Kidney capillary endothelial cell (primary cell): ENCODE data around the gene PPP3R1.
A peak's percentile ranks its signal among the peaks of the same experiment; 100 is the strongest.
"Not testable (repeated sequence)": the region's sequence is repeated elsewhere in the genome, so short reads cannot be mapped to it uniquely, and the experiment has no call there.

Experiments used
- DNase-seq: peaks from one replicate; pipeline ENCODE4 v3.0.0-alpha.2; 2018; ENCODE audit warnings: low spot score

PPP3R1 gene

GRCh38 chr2:68188831-68189230, 63.5 kb downstream of the PPP3R1 start:
- no peak for DNase-seq

DNA sequence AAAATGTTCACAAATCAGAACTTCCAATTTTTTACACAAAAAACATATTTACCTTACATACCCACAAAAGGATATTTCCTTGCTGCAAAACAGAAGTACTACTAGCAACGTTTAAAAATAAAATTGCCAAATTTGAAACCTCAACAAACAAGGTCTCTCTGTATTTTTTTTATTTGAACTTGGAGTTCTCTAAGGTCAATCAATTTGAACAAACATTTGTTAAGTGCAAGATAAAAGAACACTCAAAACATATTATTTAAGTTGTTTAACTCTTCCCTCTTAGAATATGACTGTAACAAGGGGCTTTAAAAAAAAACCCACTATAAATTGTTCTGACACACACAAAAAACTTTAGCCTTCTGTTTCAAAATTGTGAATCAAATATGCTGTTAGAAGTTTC, 65.0 kb downstream of the PPP3R1 start:
- no peak for DNase-seq

DNA sequence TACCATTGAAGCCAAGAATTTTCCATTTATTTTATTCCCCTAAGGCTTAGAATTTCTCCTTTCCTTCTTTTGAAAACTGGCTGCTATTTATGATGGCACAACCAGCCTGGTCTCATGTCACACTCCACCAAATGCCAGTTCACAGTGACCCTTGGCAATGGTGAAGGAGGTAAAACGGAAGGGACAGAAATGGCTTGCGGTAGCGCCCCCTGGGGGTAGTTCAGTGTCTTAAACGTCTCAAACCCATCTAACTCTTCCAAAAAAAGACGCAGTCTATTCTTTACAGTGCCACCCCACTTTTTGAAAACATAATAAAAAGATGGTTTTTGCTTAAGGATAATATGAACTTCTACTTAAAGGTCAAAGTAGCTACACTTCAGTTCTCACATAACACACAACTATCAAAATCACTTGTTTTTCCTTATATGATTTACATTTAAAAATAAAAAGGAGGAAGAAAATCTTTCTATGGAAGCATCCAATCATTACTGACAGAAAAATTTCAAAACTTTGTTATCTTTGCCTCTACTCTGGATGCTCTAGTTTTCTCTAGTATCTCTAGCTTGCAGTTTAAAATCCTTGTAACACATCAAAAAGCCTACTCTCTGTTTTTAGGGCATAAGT, 66.7 kb downstream of the PPP3R1 start:
- peak; percentile 42 for DNase-seq

DNA sequence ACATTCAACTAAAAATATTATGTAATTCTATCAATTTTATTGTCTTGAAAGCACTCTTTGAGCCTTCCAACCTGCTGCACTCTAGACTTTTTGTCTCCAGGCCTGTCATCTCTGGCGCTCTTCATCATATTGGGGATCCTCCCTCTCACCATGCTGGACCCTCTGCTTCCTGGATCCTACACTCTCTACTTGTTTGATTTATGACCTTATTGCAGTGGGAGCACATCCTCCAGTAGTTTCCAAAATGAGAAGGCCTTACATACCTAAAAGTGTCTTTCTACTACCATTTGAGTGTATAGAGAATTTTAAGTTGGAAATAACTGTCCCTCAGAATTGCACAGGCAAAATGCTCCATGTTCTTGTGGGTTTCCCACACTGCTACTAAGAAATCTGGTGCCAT, 69.4 kb downstream of the PPP3R1 start:
- DNase-seq = no peak

GRCh38 chr2:68178954-68179627, 73.2 kb downstream of the PPP3R1 start:
- no peak for DNase-seq

GRCh38 chr2:68178432-68178831, 73.9 kb downstream of the PPP3R1 start:
- DNase-seq = no peak

DNA sequence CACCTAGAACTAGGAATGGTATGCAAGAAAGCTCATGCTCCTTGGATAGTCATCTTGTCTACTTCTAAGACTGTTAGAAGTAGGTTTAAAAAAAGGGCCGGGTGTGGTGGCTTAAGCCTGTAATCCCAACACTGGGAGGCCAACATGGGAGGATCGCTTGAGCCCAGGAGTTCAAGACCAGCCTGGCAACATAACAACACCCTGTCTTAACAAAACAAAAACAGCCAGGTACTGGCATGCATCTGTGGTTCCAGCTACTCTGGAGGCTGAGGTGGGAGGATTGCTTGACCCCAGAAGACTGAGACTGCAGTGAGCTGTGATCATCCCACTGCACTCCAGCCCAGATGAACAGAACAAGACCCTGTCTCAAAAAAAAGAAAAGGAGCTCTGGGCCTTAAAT, 74.8 kb downstream of the PPP3R1 start:
- no peak for DNase-seq

- no peak for DNase-seq
These were observed 75.7 kb downstream of the PPP3R1 start for GRCh38 chr2:68176657-68177056.

DNA sequence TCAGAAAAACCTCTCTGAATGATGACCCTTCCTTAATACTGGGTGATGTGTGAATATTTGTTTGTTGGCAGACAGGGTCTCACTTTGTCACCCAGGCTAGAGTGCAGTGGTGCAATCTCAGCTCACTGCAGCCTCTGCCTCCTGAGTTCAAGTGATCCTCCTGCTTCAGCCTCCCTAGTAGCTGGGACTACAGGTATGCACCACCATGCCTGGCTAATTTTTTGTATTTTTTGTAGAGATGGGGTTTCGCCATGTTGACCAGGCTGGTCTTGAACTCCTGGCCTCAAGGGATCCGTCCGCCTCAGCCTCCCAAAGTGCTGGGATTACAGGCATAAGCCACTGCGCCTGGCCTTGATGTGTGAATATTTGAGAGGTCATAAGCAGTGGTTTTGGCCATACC, 77.1 kb downstream of the PPP3R1 start:
- DNase-seq = not testable (repeated sequence)

DNA sequence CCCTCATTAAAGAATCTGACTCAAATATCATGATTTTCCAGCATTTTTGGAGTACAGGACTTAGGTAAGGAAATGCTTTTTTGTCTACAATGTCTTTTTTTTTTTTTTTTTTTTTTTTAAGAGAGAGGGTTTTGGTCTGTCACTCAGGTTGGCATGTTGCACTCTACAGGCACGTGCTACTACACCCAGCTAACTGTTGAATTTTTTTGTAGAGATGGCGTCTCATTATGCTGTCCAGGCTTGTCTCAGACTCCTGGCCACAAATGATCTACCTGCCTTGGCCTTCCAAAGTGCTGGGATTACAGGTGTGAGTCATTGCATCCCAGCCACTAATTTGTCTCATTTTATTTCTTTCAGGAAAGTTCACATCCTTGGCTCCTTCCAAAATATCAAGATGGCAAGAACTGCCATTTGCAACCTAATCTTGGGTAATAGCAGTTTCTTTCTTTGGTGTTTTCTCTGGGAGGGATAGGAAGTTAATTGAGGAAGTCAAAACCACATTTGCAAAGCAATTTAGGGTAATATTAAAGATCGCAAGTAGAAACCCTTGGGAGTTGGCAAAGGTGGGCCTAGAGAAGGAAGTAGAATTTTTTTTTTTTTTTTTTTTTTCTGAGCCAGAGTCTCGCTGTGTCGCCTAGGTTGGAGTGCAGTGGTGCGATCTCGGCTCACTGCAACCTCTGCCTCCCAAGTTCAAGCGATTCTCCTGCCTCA, 79.2 kb downstream of the PPP3R1 start:
- no peak for DNase-seq

DNA sequence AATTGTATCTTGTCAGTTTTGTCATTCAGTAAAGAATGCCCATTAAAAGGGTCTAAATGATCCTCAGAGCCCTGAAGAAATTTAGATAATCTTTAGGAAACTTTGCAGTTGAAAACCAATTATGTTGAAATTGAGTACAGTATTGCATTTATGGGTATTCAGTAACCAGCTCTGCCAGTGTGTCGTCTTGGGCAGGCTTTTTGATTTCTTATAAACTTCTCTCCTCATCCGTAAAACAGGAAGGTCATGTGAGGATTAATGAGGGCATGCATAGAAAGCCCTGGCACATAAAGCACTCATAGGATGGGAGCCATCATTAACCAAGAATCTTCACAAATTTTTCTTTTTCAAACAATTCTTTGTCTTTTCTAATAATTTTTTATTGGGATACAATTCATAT, 79.8 kb downstream of the PPP3R1 start:
- no peak for DNase-seq

DNA sequence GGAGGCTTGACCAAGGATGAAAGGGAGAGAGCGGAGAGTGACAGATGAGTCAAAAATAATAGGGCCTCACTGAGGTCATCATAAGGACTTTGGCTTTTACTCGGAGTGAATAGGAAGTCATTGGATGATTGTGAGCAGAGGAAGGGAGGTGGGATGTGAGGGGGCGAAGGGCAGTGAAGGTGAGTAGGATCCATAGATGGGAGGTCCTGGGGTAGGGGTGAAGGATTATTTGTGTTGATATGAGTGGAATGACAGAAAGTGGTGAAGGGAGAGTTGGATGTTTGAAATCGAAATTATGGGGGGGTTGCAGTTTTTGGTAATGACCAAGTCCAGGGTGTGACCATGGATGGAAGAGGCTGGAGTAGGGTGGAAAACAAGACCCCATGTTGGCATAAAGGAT, 80.6 kb downstream of the PPP3R1 start:
- DNase-seq = no peak

DNA sequence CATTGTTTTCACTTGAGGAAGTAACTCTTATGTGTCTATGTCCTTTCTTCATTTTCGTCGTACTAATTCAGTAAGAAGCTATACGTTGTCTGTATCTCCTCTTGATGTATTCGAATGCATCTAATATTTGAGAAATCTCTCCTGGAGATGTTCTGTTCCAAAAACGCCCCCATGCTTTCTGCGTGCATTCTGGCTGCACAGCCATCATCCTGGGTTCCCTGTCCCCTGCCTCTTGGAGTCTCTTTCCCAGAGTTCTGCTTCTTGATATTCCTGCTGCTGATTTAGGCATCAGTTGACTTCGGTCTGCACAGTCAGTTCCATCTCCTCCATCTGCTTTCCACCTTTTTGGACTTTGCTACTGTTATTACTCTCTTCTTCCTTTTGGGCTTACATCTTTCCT, 81.2 kb downstream of the PPP3R1 start:
- DNase-seq = no peak

DNA sequence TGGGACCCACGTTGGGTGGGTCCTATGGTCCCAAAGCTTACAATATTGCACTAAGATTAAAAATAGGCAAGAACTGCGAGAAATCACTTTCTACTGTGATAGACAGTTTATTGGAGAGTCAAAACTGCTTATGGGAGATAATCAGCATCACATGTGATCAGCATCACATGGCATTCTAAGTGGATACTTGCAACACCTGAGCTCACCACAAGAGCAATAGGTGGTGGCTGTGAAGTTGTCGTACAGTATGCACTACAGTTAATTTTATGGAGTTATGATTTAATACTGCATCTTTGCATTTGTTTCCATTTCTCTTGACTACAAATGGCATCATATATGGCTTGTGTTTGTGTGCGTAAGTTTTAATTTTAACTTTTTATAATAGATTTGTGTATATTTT, 83.0 kb downstream of the PPP3R1 start:
- no peak for DNase-seq

DNA sequence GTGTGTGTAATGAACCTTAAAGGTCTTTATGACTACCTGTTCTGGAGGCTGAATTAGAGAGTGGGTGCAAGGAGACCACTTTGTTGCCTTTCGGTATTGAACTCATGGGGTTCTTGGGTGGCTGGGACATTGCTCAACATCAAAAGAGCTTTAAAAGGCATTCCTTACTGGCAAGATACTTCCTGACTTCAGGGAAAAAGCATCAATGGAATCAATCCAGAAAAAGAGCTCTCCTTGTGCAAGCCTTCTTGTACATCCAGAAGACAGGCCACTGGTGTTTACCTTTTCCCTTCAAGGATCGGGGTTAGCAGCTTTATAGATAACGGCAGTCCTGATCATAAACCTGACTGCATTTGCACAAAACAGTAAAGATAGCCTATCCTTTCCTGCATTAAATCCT, 85.1 kb downstream of the PPP3R1 start:
- no peak for DNase-seq

GRCh38 chr2:68163641-68164040, 88.7 kb downstream of the PPP3R1 start:
- no peak for DNase-seq

DNA sequence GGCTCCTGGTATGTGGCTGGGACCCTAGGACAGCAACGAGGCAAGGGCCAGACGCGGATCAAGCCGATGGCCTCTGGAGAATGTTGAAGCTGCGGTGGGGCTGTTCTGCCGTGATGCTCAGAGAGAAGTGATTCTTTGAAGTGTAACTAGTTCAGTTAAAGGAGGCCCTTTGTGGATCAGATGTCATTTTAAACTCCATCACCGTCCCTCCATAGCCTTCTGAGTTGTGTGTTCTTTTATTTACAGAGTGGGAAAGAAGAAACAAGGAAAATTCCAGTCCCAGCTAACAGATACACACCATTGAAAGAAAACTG, 94.2 kb downstream of the PPP3R1 start:
- DNase-seq = no peak

DNA sequence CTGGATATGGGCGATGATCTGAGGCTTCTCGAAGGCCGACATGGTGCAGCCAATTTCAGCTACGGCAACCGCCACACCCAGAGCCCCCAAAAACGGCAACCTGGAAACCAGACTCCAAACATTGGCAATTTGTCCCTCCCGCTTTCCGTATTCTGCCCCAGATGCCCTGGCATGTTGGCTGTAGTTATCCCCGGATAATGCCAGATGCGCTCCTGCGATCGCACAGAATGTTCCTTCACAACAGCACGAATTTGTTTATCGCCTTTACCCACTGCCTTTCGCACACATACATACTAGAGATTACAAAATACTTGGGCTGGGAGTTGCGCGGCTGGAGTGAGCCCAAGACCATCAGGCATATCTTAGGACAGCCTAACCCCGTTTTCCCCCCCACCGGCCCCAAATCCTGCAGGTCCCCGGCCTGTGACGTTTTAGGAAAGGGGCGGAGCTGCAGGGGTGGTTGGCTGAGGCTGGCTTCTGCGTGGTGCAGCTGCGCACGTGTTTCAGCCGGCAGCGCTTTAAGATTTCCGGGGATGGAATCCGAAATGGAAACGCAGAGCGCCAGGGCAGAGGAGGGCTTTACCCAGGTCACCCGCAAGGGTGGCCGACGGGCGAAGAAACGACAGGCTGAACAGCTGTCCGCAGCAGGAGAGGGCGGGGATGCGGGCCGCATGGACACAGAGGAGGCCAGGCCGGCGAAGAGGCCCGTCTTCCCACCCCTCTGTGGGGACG, 94.8 kb downstream of the PPP3R1 start, which contains the start of gene PNO1:
Gene PNO1 (plus strand): TSS at position 487 of the 732 bp plus-strand sequence. CDS start 47 bp downstream, at position 534.
- peak; percentile 96 for DNase-seq

- no peak for DNase-seq
These were observed 95.3 kb downstream of the PPP3R1 start for GRCh38 chr2:68157002-68157401.

- DNase-seq = no peak
These were observed 95.9 kb downstream of the PPP3R1 start for GRCh38 chr2:68156419-68156818.

GRCh38 chr2:68155618-68156017, 96.7 kb downstream of the PPP3R1 start:
- no peak for DNase-seq

- DNase-seq = peak; percentile 52
These were observed 99.5 kb downstream of the PPP3R1 start for GRCh38 chr2:68152681-68153347.
